ENCODE measurements around the gene TCEANC2.
"Not testable (repeated sequence)": the region's sequence is repeated elsewhere in the genome, so short reads cannot be mapped to it uniquely, and the experiment has no call there.

The TCEANC2 gene

DNA sequence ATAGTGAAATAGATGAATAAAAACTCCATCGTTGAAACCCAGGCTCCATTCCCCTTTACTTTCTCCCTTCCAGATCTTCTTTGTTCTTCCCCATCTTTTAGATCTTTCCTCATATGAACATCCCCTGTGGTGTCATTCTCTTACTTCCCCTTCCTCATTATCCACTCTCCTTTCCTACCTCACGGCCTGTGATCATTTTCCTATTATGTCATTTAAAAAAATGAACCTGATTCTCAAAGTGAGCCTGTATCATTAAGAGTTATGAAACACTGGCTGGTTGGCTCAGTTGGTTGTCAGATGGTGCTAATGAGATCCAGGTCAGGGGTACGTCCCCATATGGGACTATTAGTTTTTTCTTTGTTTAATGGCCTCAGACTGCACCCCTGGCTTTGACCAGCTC is 38.3 kb downstream of the TCEANC2 start:
- DNase-seq, result no peak

- DNase-seq, result no peak
Observed at GRCh38 chr1:54094001-54094729, 40.8 kb downstream of the TCEANC2 start.

- DNase-seq, result not testable (repeated sequence)
Observed at GRCh38 chr1:54094730-54095105, 41.3 kb downstream of the TCEANC2 start.

- DNase-seq, result no peak
Observed at GRCh38 chr1:54095546-54096226, 42.3 kb downstream of the TCEANC2 start.

DNA sequence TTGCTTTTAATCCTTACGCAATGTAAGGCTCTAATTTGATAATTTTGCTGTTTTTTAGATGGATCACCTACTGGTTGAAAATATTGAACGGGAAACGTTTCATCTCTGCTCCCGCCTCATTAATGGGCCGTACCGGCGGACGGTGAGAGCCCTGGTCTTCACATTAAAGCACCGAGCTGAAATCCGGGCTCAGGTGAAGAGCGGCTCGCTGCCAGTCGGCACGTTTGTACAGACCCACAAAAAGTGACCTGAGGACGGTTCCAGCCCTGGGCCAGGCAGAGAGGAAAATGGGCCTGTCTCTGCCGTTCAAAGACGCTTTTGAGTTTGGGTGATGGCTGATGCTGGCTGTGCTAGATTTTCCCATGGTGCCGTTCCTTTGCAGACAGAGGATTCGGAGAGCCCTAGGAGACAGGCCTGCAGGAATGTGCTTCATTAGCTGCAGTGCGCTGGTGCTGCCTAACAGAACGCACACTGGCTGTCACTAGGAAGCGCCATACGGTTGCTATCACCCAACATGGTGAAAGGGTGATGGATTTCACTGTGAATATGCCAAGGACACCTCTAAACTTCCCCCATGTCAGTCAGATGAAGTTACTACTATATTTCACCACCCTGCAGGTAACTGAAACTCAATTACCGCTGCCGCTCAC is 42.9 kb downstream of the TCEANC2 start:
- DNase-seq, result no peak

DNA sequence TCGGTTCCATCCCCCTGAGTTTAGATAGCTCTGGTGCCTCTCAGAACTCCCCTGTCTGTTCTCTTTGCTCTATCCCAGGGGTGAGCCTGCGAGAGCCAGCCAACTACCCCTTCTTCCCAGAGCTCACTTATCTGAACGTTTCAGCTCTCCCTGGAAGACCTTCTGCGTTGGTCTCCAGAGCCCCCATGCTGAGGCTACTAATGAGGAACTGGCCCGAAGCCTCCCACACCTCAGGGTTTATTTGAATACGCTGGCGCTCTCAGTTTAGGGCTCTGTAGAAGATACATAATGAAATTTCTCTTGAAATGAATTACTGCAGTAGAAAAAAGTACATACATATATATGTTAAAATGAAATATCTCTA is 43.5 kb downstream of the TCEANC2 start:
- no peak for DNase-seq

DNA sequence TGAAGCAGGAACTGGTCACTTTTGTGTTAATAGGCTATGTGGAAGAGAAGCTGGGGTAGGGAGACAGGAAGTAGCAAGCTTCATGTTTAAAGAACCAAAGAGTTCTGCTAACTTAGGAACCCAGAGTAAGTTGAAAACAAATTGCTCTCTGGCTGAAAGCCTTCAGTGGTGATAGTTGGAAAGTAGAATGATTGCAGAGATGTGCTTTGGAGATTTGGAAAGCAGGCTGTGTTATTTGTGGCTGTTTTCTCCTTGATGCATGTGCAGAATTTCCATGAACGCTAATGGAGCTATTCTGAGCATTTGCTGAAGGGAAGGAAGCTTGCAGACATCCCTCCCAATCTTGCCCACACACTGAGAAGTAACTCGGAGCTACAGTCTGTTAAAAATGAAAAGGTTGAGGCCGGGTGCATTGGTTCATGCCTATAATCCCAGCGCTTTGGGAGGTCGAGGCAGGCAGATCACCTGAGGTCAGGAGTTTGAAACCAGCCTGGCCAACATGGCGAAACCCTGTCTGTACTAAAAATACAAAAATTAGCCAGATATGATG is 45.7 kb downstream of the TCEANC2 start:
- no peak for DNase-seq

- no peak for DNase-seq
Observed at GRCh38 chr1:54100500-54100899, 47.1 kb downstream of the TCEANC2 start.

GRCh38 chr1:54103414-54103813 is 50.0 kb downstream of the TCEANC2 start:
- DNase-seq, result no peak

GRCh38 chr1:54104613-54105012 is 51.2 kb downstream of the TCEANC2 start:
- DNase-seq, result not testable (repeated sequence)

- DNase-seq, result no peak
Observed at GRCh38 chr1:54105080-54105479, 51.7 kb downstream of the TCEANC2 start.

DNA sequence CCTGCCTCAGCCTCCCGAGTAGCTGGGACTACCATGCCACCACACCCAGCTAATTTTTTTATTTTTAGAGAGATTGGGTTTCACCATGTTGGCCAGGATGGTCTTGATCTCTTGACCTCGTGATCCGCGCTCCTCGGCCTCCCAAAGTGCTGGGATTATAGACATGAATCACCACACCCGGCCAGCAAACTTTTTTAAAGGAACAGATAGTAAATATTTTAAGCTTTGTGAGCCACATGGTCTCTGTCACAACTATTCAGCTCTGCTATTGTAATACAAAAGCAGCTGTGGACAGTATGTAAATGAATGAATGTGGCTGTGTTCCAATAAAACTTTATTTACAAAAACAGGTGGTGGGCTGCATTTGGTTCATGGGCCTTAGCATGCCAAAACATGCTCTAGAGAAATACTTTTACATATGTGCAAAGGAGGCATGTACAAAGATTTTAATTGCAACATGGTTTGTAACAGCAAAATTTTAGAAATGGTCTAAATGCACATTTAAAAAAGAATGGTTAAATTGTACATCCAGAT is 52.4 kb downstream of the TCEANC2 start:
- DNase-seq, result no peak

GRCh38 chr1:54107131-54107530 is 53.7 kb downstream of the TCEANC2 start:
- DNase-seq, result no peak

DNA sequence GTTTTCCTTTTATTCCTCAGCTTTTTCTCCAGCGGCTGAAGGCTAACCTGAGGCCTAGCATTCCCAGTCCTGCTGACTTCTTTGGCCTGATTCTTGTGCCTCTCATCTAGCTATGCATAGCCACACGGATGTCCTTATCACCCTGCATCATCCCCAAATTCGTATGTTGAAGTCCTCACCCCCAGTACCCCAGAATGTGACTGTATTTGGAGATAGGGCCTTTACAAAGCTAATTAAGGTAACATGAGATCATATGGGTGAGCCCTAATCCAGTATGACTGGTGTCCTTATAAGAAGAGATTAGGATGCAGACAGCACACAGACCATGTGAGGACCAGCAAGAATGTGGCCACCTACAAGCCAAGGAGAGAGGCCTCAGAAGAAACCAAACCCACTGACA is 54.7 kb downstream of the TCEANC2 start:
- DNase-seq, result no peak

DNA sequence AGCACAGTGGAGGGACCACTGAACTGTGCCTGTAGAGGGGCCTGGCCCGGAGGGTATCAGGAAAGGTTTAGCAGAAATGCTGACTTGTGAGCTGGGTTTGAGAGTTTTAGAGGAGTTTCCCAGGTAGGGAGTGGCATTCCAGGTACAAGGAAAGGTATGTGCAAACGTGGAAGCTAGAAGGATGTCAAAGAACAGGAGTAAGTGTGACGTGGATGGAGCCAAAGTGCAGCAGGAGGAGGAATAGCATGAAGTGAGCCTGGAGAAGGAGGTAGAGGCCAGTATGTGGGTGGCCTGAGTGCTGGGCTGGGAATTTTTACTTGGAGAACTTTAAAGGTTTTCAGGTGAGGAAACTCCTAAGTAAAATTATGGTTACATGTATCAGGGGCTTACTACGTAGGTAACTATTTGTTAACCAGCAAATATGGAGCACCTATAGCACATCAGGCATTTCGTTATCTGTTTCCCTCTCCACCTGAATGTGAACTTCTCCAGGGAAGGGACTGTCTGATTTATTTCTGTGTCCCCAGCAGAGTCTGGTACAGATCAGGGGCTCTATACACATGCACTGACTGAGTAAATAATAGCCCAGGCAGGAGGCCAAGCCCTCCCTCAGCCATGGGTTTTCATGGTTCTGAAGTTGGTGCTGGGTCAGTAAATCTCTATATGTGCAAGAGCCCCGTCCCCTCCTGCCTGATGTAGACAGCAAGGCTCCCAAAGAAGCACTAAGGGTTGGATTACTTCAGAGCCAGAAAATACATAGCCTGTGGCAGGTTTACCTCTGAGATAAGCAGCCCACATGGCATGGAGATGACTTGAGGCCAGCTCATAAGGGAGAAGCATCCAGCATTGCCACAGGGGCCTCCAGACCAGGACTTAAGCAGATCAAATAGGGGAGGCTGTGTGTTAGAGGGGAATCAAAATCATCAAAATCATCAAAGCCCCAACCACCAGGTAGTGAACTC is 56.0 kb downstream of the TCEANC2 start:
- DNase-seq, result no peak

DNA sequence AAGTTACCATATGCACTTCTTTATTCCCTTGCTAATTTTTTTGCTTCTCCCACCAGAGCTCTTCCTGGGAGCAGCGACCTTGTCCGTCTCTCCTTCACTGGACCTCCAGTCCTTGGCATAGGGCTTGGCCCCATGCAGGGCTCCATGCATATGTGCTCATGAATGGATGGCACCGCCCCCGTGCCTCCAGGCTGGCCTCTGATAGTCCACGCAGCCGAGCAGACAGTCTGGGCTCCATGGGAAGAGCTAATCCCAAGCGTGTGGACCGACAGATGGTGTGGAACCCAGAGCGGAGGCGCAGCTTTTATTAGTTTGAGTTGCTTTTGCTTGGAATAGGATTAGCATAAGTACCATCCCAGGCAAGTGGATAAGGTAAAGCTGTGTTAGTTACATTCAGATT is 57.6 kb downstream of the TCEANC2 start:
- DNase-seq, result no peak

DNA sequence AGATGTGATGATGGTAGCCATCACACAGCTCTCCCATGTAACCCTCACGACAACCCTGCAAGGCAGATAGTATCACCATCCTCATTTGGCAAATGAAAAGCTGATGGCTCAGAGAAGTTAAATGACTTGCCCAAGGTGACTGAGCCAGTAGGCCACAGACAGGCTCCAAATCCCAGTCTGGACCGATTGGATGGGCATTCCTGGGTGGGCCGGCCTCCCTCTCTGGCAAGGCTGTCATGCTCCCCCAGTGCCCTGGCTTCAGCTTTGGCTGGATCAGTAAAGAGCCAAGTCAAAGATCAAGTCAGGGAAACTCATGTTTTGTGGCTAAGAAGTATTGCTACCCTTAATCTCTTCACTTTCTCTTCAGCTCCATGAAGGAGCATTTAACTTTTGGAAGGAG is 58.2 kb downstream of the TCEANC2 start:
- no peak for DNase-seq

GRCh38 chr1:54112027-54112426 is 58.6 kb downstream of the TCEANC2 start:
- DNase-seq, result no peak

DNA sequence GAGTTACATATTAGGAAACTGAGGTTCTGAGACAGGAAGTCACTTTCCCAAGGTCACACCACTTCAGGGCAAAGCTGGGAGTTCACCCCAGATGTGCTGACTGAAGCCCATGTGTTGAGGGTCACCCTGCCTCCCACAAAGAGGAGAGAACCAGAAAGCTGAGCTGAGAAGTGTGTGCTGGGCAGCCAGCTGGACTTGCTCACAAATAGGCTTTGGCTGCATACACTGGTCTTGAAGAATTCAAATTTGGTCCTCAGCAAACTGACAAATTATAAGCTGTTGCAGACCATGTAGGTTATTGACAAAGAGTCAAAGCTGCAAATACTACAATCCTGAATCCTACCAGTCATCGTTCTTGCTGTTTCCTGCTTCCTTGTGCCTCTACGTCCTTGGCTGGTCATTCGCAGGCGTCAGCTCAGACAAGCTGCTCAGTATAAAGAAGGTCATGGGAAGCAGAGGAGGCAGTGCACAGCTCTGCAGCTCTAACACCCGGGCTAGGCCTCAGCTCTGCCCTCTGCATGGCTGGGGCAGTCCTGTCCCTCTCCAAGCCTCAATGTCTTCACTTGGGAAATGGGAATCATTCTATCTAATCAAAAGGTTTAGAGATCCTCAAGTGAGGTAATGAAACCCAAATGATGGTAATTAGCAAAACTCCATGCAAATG is 59.4 kb downstream of the TCEANC2 start:
- DNase-seq, result no peak

GRCh38 chr1:54114001-54114400 is 60.6 kb downstream of the TCEANC2 start:
- no peak for DNase-seq

- DNase-seq, result no peak
Observed at GRCh38 chr1:54114955-54115354, 61.5 kb downstream of the TCEANC2 start.

DNA sequence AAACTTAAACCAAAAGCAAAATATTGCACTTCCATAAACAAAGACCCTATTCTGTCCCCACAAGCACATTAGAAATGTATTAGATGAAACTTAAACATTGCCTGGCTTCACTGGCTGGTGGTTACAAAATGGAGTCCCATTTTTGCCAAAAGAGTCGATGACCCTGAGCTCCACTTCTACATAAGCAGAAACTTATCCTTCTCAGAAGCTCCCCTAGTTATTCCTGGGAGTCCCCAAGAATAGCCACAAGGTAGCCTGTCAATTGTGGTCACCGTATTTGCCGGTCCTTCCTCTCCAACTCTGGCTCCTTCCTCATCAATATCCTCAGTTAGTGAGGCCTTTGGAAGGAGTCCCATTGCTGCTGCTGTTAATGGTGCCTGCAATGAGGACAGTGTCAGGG is 62.1 kb downstream of the TCEANC2 start:
- no peak for DNase-seq
